DOHH2 (cell line): ENCODE measurements around the gene BRK1.

ENCODE experiments used
- EZH2phosphoT487 ChIP-seq: fragments of 200-600 bp; sonication (generic); IDR thresholded peaks from 2 replicates; pipeline ENCODE4 v1.6.1; 2017; ENCODE audit warnings: borderline replicate concordance, mild to moderate bottlenecking, antibody characterized with exemption, low read length, moderate library complexity, mixed read lengths
- TF ChIP-seq, protein P1 (sequence below): fragments of 200-600 bp; sonication (generic); IDR thresholded peaks from one replicate; pipeline ENCODE4 v1.5.1; 2014; ENCODE audit warnings: antibody characterized with exemption, mild to moderate bottlenecking, low read depth, low read length; ENCODE audit not compliant: poor library complexity, severe bottlenecking

- TF ChIP-seq, protein P1, sequence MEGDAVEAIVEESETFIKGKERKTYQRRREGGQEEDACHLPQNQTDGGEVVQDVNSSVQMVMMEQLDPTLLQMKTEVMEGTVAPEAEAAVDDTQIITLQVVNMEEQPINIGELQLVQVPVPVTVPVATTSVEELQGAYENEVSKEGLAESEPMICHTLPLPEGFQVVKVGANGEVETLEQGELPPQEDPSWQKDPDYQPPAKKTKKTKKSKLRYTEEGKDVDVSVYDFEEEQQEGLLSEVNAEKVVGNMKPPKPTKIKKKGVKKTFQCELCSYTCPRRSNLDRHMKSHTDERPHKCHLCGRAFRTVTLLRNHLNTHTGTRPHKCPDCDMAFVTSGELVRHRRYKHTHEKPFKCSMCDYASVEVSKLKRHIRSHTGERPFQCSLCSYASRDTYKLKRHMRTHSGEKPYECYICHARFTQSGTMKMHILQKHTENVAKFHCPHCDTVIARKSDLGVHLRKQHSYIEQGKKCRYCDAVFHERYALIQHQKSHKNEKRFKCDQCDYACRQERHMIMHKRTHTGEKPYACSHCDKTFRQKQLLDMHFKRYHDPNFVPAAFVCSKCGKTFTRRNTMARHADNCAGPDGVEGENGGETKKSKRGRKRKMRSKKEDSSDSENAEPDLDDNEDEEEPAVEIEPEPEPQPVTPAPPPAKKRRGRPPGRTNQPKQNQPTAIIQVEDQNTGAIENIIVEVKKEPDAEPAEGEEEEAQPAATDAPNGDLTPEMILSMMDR, result no peak
- TF ChIP-seq EZH2phosphoT487, result no peak
Measured at GRCh38 chr3:10099041-10099440, 16.4 kb upstream of the BRK1 start.
